Spleen (tissue), 7 donors: ENCODE results near the gene HHAT.

ENCODE experiments used
- CTCF ChIP-seq, 11 experiments: fragments of 200-600 bp in 7 of 11; fragments of 450-650 bp in 4 of 11; sonication (generic) in 4 of 11; IDR thresholded peaks in 8 of 11; conservative IDR thresholded peaks in 3 of 11; 1 replicate in 7 of 11; 2 replicates in 4 of 11; pipeline versions ENCODE4 v1.4.0 to v1.8.0; 2016 to 2021; ENCODE audit warnings: antibody characterized with exemption in 11 of 11, inconsistent platforms in 4 of 11, mild to moderate bottlenecking in 1 of 11
- POLR2A ChIP-seq, 3 donors: fragments of 450-650 bp; IDR thresholded peaks; one replicate each; pipeline ENCODE4 v1.5.1; 2017; ENCODE audit warnings: antibody characterized with exemption in 3 of 3, mild to moderate bottlenecking in 1 of 3
- POLR2AphosphoS5 ChIP-seq, 3 donors: sonication (generic); formaldehyde crosslinking; IDR thresholded peaks; one replicate each; pipeline ENCODE4 v1.5.1; 2017; ENCODE audit warnings: antibody characterized with exemption in 3 of 3
- donor health status: DM: no; HTN: no; CAD: no; lungs with moderate emphysema.
- donor health status: DM: no; HTN: no; CAD: no.
- donor health status: DM: no; HTN: no; CAD: no.

GRCh38 chr1:210381934-210382333 lies 53.2 kb downstream of the HHAT start:
- TF ChIP-seq CTCF (IDR thresholded peaks at IDR 0.05 in 8 of 11, conservative IDR thresholded peaks at IDR 0.05 in 3 of 11) (no peak), POLR2AphosphoS5 (IDR thresholded peaks at IDR 0.05) (no peak), POLR2A (IDR thresholded peaks at IDR 0.05) (no peak)
